Bronchial smooth muscle cell (primary cell): ENCODE results near the gene LRRC18. TPM values are rescaled to one million over a fixed set of nuclear protein-coding genes. Genes with fewer than 3 reads are reported as not detected.

Source experiments
- total RNA-seq: library from RNA; depleted of rRNA; stranded (reverse); fragments of >200 nt; gene quantifications from 2 replicates; pipeline ENCODE4 v1.2.1, GENCODE V29; 2014

LRRC18 gene
- not detected in 2 replicates for total RNA-seq

DNA sequence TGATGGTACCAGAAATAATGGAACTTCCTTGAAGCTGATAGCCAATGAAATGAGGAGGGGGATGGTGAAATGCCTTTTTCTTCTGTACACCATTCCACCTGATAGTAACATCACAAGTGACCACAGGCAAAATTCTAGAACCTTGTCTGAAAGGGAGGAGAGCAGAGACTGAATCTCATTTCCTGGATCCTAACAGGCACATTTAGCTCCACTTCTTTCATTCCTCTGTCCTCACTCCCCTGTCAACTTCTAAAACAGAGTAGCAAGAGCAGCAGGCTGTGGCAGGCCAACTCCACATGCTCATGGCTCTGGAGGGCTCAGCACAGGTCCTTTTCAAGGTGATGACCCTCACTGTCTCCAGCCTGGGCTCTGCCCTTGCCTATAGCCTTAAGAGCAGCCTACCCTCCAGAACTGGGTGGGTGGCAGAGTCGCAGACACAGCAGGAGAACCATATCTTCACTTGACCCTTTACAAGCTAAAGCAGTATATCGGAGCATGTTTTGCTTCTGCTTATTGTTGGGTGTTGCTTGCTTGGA, at the start of gene LRRC18:
TSS of gene LRRC18 (minus strand) at position 51 of the 536 bp plus-strand sequence. CDS start 25,685 bp downstream, outside the sequence.

Other genes with a start within 250 kb of the LRRC18 start
- 5.5 and 6.4 TPM in 2 replicates for gene VSTM4, start 175.7 kb upstream of the LRRC18 start, total RNA-seq
- not detected in 2 replicates for gene FAM170B, start 194.2 kb upstream of the LRRC18 start, total RNA-seq
- not detected in 2 replicates for gene TMEM273, start 248.6 kb upstream of the LRRC18 start, total RNA-seq